ENCODE measurements around the gene UBN2. TPM values are rescaled to one million over a fixed set of nuclear protein-coding genes. Genes with fewer than 3 reads are reported as not detected.

The UBN2 gene
- total and polyA plus RNA-seq, 2 donors from 2014 or later, result 2.0 to 22.2 TPM

Other genes with a start within 250 kb of the UBN2 start
- gene KIAA1549, start 249.8 kb upstream of the UBN2 start, total RNA-seq, result 10.1 TPM
- gene KIAA1549, start 249.8 kb upstream of the UBN2 start, polyA plus RNA-seq (ENCODE audit: insufficient read depth, low read depth, low replicate concordance), result 1.8 TPM
- 16.1 TPM for gene ZC3HAV1L, start 195.2 kb upstream of the UBN2 start, total RNA-seq
- gene ZC3HAV1L, start 195.2 kb upstream of the UBN2 start, polyA plus RNA-seq (ENCODE audit: insufficient read depth, low read depth, low replicate concordance), result 0.37 TPM
- 40.2 TPM for gene ZC3HAV1, start 121.5 kb upstream of the UBN2 start, total RNA-seq
- gene ZC3HAV1, start 121.5 kb upstream of the UBN2 start, polyA plus RNA-seq (ENCODE audit: insufficient read depth, low read depth, low replicate concordance), result 11.1 TPM
- 23.0 TPM for gene FMC1, start 110.1 kb downstream of the UBN2 start, total RNA-seq
- 109 TPM for gene FMC1, start 110.1 kb downstream of the UBN2 start, polyA plus RNA-seq (ENCODE audit: insufficient read depth, low read depth, low replicate concordance)
- 97.9 TPM for gene LUC7L2, start 128.7 kb downstream of the UBN2 start, total RNA-seq
- gene LUC7L2, start 128.7 kb downstream of the UBN2 start, polyA plus RNA-seq (ENCODE audit: insufficient read depth, low read depth, low replicate concordance), result 33.0 TPM

Measured in kidney (tissue), 2 donors.